ENCODE data around the gene LRRC10B. TPM values are rescaled to one million over a fixed set of nuclear protein-coding genes. Genes with fewer than 3 reads are reported as not detected.

Gene LRRC10B
- total RNA-seq, 1 experiment from 2014 or later: not detected

- DNase-seq (ENCODE audit: low read depth): no peak
- in situ Hi-C loops (cut with HindIII; ENCODE audit: low pct_unique_long_range_greater_than_20kb, low sequenced_read_pairs): no loop called here
Measured at GRCh38 chr11:61503135-61503770, 5.3 kb upstream of the LRRC10B start.

GRCh38 chr11:61505106-61505505 is 3.4 kb upstream of the LRRC10B start:
- DNase-seq (ENCODE audit: low read depth): no peak
- in situ Hi-C loops (cut with HindIII; ENCODE audit: low pct_unique_long_range_greater_than_20kb, low sequenced_read_pairs): no loop called here

GRCh38 chr11:61505640-61506155 is 2.9 kb upstream of the LRRC10B start:
- DNase-seq (ENCODE audit: low read depth): no peak
- in situ Hi-C loops (cut with HindIII; ENCODE audit: low pct_unique_long_range_greater_than_20kb, low sequenced_read_pairs): no loop called here

GRCh38 chr11:61507012-61507768 is 1.4 kb upstream of the LRRC10B start:
- in situ Hi-C loops (cut with HindIII; ENCODE audit: low pct_unique_long_range_greater_than_20kb, low sequenced_read_pairs): no loop called here
- DNase-seq (ENCODE audit: low read depth): no peak

GRCh38 chr11:61509043-61510029 is 787 bp downstream of the LRRC10B start:
- in situ Hi-C loops (cut with HindIII; ENCODE audit: low pct_unique_long_range_greater_than_20kb, low sequenced_read_pairs): no loop called here
- no peak for DNase-seq (ENCODE audit: low read depth)

GRCh38 chr11:61510166-61510919 is 1.8 kb downstream of the LRRC10B start:
- DNase-seq (ENCODE audit: low read depth): no peak
- in situ Hi-C loops (cut with HindIII; ENCODE audit: low pct_unique_long_range_greater_than_20kb, low sequenced_read_pairs): no loop called here

GRCh38 chr11:61510974-61511373 is 2.4 kb downstream of the LRRC10B start:
- in situ Hi-C loops (cut with HindIII; ENCODE audit: low pct_unique_long_range_greater_than_20kb, low sequenced_read_pairs): no loop called here

GRCh38 chr11:61511383-61511782 is 2.8 kb downstream of the LRRC10B start:
- in situ Hi-C loops (cut with HindIII; ENCODE audit: low pct_unique_long_range_greater_than_20kb, low sequenced_read_pairs): no loop called here
- no peak for DNase-seq (ENCODE audit: low read depth)

More at GRCh38 chr11:61510974-61511373, 2.4 kb downstream of the LRRC10B start:
- no peak for DNase-seq (ENCODE audit: low read depth)

GRCh38 chr11:61512435-61512834 is 3.9 kb downstream of the LRRC10B start:
- no peak for DNase-seq (ENCODE audit: low read depth)

GRCh38 chr11:61513143-61513765 is 4.7 kb downstream of the LRRC10B start:
- in situ Hi-C loops (cut with HindIII; ENCODE audit: low pct_unique_long_range_greater_than_20kb, low sequenced_read_pairs): no loop called here
- DNase-seq (ENCODE audit: low read depth): no peak

More at GRCh38 chr11:61512435-61512834, 3.9 kb downstream of the LRRC10B start:
- in situ Hi-C loops (cut with HindIII; ENCODE audit: low pct_unique_long_range_greater_than_20kb, low sequenced_read_pairs): no loop called here

- DNase-seq (ENCODE audit: low read depth): no peak
- in situ Hi-C loops (cut with HindIII; ENCODE audit: low pct_unique_long_range_greater_than_20kb, low sequenced_read_pairs): no loop called here
Measured at GRCh38 chr11:61514050-61514917, 5.7 kb downstream of the LRRC10B start.

GRCh38 chr11:61515686-61516085 is 7.1 kb downstream of the LRRC10B start:
- in situ Hi-C loops (cut with HindIII; ENCODE audit: low pct_unique_long_range_greater_than_20kb, low sequenced_read_pairs): no loop called here
- DNase-seq (ENCODE audit: low read depth): no peak

- DNase-seq (ENCODE audit: low read depth): no peak
- in situ Hi-C loops (cut with HindIII; ENCODE audit: low pct_unique_long_range_greater_than_20kb, low sequenced_read_pairs): no loop called here
Measured at GRCh38 chr11:61516191-61516590, 7.6 kb downstream of the LRRC10B start.

GRCh38 chr11:61516675-61517572 is 8.4 kb downstream of the LRRC10B start:
- in situ Hi-C loops (cut with HindIII; ENCODE audit: low pct_unique_long_range_greater_than_20kb, low sequenced_read_pairs): no loop called here

GRCh38 chr11:61518032-61518795 is 9.7 kb downstream of the LRRC10B start:
- in situ Hi-C loops (cut with HindIII; ENCODE audit: low pct_unique_long_range_greater_than_20kb, low sequenced_read_pairs): no loop called here
- no peak for DNase-seq (ENCODE audit: low read depth)

More at GRCh38 chr11:61516675-61517572, 8.4 kb downstream of the LRRC10B start:
- peak; percentile 12 for DNase-seq (ENCODE audit: low read depth)
